ENCODE measurements around the gene GSG1. TPM values are rescaled to one million over a fixed set of nuclear protein-coding genes. Genes with fewer than 3 reads are reported as not detected.

Gene GSG1
- polyA plus RNA-seq, 4 donors: 0.85 to 13.2 (median 3.4) TPM

GRCh38 chr12:13126494-13126893 lies 23.0 kb upstream of the GSG1 start:
- Histone ChIP-seq H3K27ac (ENCODE audit: low read depth in 1 of 3, low read length in 2 of 3) (no peak overlapping the region), H3K27me3 (ENCODE audit: control insufficient read depth in 3 of 3, insufficient read depth in 3 of 3, low read length in 3 of 3) (no peaks in the 10 kb centered on the region), H3K4me1 (ENCODE audit: control insufficient read depth in 3 of 3, insufficient read depth in 2 of 3, low read depth in 1 of 3, low read length in 2 of 3) (peaks cover 0 to 4% (median 0%) of the 10 kb centered on the region in 3 donors), H3K4me3 (ENCODE audit: low read depth in 1 of 3, low read length in 3 of 3) (no peak overlapping the region), H3K36me3 (ENCODE audit: control insufficient read depth in 3 of 3, insufficient read depth in 2 of 3, low read depth in 1 of 3, low read length in 3 of 3) (no peaks in the 10 kb centered on the region), H3K9me3 (ENCODE audit: control insufficient read depth in 2 of 2, insufficient read depth in 1 of 2, low read depth in 1 of 2, low read length in 1 of 2) (no peaks in the 10 kb centered on the region)
- FAIRE-seq (no peak), DNase-seq (no peak)
- whole genome bisulfite sequencing, 3 donors: 84 to 90% (median 88%) methylated on average over 3 of the region's 3 CpGs

- FAIRE-seq (no peak), DNase-seq (no peak)
- Histone ChIP-seq H3K27ac (ENCODE audit: low read depth in 1 of 3, low read length in 2 of 3) (no peak overlapping the region), H3K9me3 (ENCODE audit: control insufficient read depth in 2 of 2, insufficient read depth in 1 of 2, low read depth in 1 of 2, low read length in 1 of 2) (no peaks in the 10 kb centered on the region), H3K36me3 (ENCODE audit: control insufficient read depth in 3 of 3, insufficient read depth in 2 of 3, low read depth in 1 of 3, low read length in 3 of 3) (no peaks in the 10 kb centered on the region), H3K27me3 (ENCODE audit: control insufficient read depth in 3 of 3, insufficient read depth in 3 of 3, low read length in 3 of 3) (no peaks in the 10 kb centered on the region), H3K4me1 (ENCODE audit: control insufficient read depth in 3 of 3, insufficient read depth in 2 of 3, low read depth in 1 of 3, low read length in 2 of 3) (peaks cover 0 to 4% (median 0%) of the 10 kb centered on the region in 3 donors), H3K4me3 (ENCODE audit: low read depth in 1 of 3, low read length in 3 of 3) (no peak overlapping the region)
- WGBS, 3 donors: 81 to 92% (median 91%) methylated on average over 2 of the region's 2 CpGs
These were observed 22.5 kb upstream of the GSG1 start for GRCh38 chr12:13125996-13126395.

GRCh38 chr12:13124656-13125505 lies 21.4 kb upstream of the GSG1 start:
- no peaks in the 10 kb centered on the region for H3K4me1 ChIP-seq (ENCODE audit: control insufficient read depth in 3 of 3, insufficient read depth in 2 of 3, low read depth in 1 of 3, low read length in 2 of 3)
- no peak overlapping the region for H3K27ac ChIP-seq (ENCODE audit: low read depth in 1 of 3, low read length in 2 of 3)
- 80 to 84% (median 83%) methylated on average over 8 of the region's 8 CpGs for WGBS, 3 donors
- no peak overlapping the region for H3K4me3 ChIP-seq (ENCODE audit: low read depth in 1 of 3, low read length in 3 of 3)
- DNase-seq (no peak), FAIRE-seq (no peak)
- no peaks in the 10 kb centered on the region for H3K27me3 ChIP-seq (ENCODE audit: control insufficient read depth in 3 of 3, insufficient read depth in 3 of 3, low read length in 3 of 3)
- no peaks in the 10 kb centered on the region for H3K9me3 ChIP-seq (ENCODE audit: control insufficient read depth in 2 of 2, insufficient read depth in 1 of 2, low read depth in 1 of 2, low read length in 1 of 2)
- H3K36me3 ChIP-seq (ENCODE audit: control insufficient read depth in 3 of 3, insufficient read depth in 2 of 3, low read depth in 1 of 3, low read length in 3 of 3): no peaks in the 10 kb centered on the region

GRCh38 chr12:13121568-13121967 lies 18.1 kb upstream of the GSG1 start:
- 81 to 87% (median 84%) methylated on average over 5 of the region's 5 CpGs for WGBS, 3 donors
- FAIRE-seq (no peak), DNase-seq (no peak)
- H3K9me3 ChIP-seq (ENCODE audit: control insufficient read depth in 2 of 2, insufficient read depth in 1 of 2, low read depth in 1 of 2, low read length in 1 of 2): no peaks in the 10 kb centered on the region
- no peaks in the 10 kb centered on the region for H3K27me3 ChIP-seq (ENCODE audit: control insufficient read depth in 3 of 3, insufficient read depth in 3 of 3, low read length in 3 of 3)
- no peaks in the 10 kb centered on the region for H3K36me3 ChIP-seq (ENCODE audit: control insufficient read depth in 3 of 3, insufficient read depth in 2 of 3, low read depth in 1 of 3, low read length in 3 of 3)
- H3K4me3 ChIP-seq (ENCODE audit: low read depth in 1 of 3, low read length in 3 of 3): no peak overlapping the region
- no peak overlapping the region for H3K27ac ChIP-seq (ENCODE audit: low read depth in 1 of 3, low read length in 2 of 3)
- no peaks in the 10 kb centered on the region for H3K4me1 ChIP-seq (ENCODE audit: control insufficient read depth in 3 of 3, insufficient read depth in 2 of 3, low read depth in 1 of 3, low read length in 2 of 3)

- Histone ChIP-seq H3K4me1 (ENCODE audit: control insufficient read depth in 3 of 3, insufficient read depth in 2 of 3, low read depth in 1 of 3, low read length in 2 of 3) (no peaks in the 10 kb centered on the region), H3K27me3 (ENCODE audit: control insufficient read depth in 3 of 3, insufficient read depth in 3 of 3, low read length in 3 of 3) (no peaks in the 10 kb centered on the region), H3K9me3 (ENCODE audit: control insufficient read depth in 2 of 2, insufficient read depth in 1 of 2, low read depth in 1 of 2, low read length in 1 of 2) (no peaks in the 10 kb centered on the region), H3K27ac (ENCODE audit: low read depth in 1 of 3, low read length in 2 of 3) (no peak overlapping the region), H3K4me3 (ENCODE audit: low read depth in 1 of 3, low read length in 3 of 3) (no peak overlapping the region), H3K36me3 (ENCODE audit: control insufficient read depth in 3 of 3, insufficient read depth in 2 of 3, low read depth in 1 of 3, low read length in 3 of 3) (no peaks in the 10 kb centered on the region)
- no peak for FAIRE-seq
- 89 to 94% (median 90%) methylated on average over 3 of the region's 3 CpGs for WGBS, 3 donors
- DNase-seq: no peak
These were observed 16.9 kb upstream of the GSG1 start for GRCh38 chr12:13120413-13120812.

- Histone ChIP-seq H3K27ac (ENCODE audit: low read depth in 1 of 3, low read length in 2 of 3) (no peak overlapping the region), H3K4me1 (ENCODE audit: control insufficient read depth in 3 of 3, insufficient read depth in 2 of 3, low read depth in 1 of 3, low read length in 2 of 3) (no peaks in the 10 kb centered on the region), H3K4me3 (ENCODE audit: low read depth in 1 of 3, low read length in 3 of 3) (no peak overlapping the region), H3K27me3 (ENCODE audit: control insufficient read depth in 3 of 3, insufficient read depth in 3 of 3, low read length in 3 of 3) (peaks cover 0 to 1% (median 0%) of the 10 kb centered on the region in 3 donors), H3K36me3 (ENCODE audit: control insufficient read depth in 3 of 3, insufficient read depth in 2 of 3, low read depth in 1 of 3, low read length in 3 of 3) (no peaks in the 10 kb centered on the region), H3K9me3 (ENCODE audit: control insufficient read depth in 2 of 2, insufficient read depth in 1 of 2, low read depth in 1 of 2, low read length in 1 of 2) (no peaks in the 10 kb centered on the region)
- 83 to 91% (median 87%) methylated on average over 2 of the region's 2 CpGs for WGBS, 3 donors
- DNase-seq: no peak
- FAIRE-seq: no peak
These were observed 16.4 kb upstream of the GSG1 start for GRCh38 chr12:13119826-13120225.

- Histone ChIP-seq H3K27me3 (ENCODE audit: control insufficient read depth in 3 of 3, insufficient read depth in 3 of 3, low read length in 3 of 3) (peaks cover 0 to 3% (median 0%) of the 10 kb centered on the region in 3 donors), H3K4me3 (ENCODE audit: low read depth in 1 of 3, low read length in 3 of 3) (no peak overlapping the region), H3K9me3 (ENCODE audit: control insufficient read depth in 2 of 2, insufficient read depth in 1 of 2, low read depth in 1 of 2, low read length in 1 of 2) (no peaks in the 10 kb centered on the region), H3K36me3 (ENCODE audit: control insufficient read depth in 3 of 3, insufficient read depth in 2 of 3, low read depth in 1 of 3, low read length in 3 of 3) (no peaks in the 10 kb centered on the region), H3K4me1 (ENCODE audit: control insufficient read depth in 3 of 3, insufficient read depth in 2 of 3, low read depth in 1 of 3, low read length in 2 of 3) (peaks cover 0 to 2% (median 0%) of the 10 kb centered on the region in 3 donors), H3K27ac (ENCODE audit: low read depth in 1 of 3, low read length in 2 of 3) (no peak overlapping the region)
- WGBS, 3 donors: 60 to 89% (median 75%) methylated on average over 6 of the region's 6 CpGs
- no peak for FAIRE-seq
- no peak for DNase-seq
These were observed 13.6 kb upstream of the GSG1 start for GRCh38 chr12:13117029-13117428.

- Histone ChIP-seq H3K27ac (ENCODE audit: low read depth in 1 of 3, low read length in 2 of 3) (no peak overlapping the region), H3K9me3 (ENCODE audit: control insufficient read depth in 2 of 2, insufficient read depth in 1 of 2, low read depth in 1 of 2, low read length in 1 of 2) (no peaks in the 10 kb centered on the region), H3K4me1 (ENCODE audit: control insufficient read depth in 3 of 3, insufficient read depth in 2 of 3, low read depth in 1 of 3, low read length in 2 of 3) (peaks cover 0 to 2% (median 0%) of the 10 kb centered on the region in 3 donors), H3K4me3 (ENCODE audit: low read depth in 1 of 3, low read length in 3 of 3) (no peak overlapping the region), H3K36me3 (ENCODE audit: control insufficient read depth in 3 of 3, insufficient read depth in 2 of 3, low read depth in 1 of 3, low read length in 3 of 3) (no peaks in the 10 kb centered on the region), H3K27me3 (ENCODE audit: control insufficient read depth in 3 of 3, insufficient read depth in 3 of 3, low read length in 3 of 3) (peaks cover 0 to 3% (median 0%) of the 10 kb centered on the region in 3 donors)
- no peak for DNase-seq
- FAIRE-seq: no peak
- WGBS, 3 donors: 82 to 85% (median 83%) methylated on average over 7 of the region's 7 CpGs
These were observed 12.8 kb upstream of the GSG1 start for GRCh38 chr12:13116259-13116658.

Data from small intestine (tissue), 7 donors.